ENCODE results near the gene SMU1. TPM values are rescaled to one million over a fixed set of nuclear protein-coding genes. Genes with fewer than 3 reads are reported as not detected.
A peak's percentile ranks its signal among the peaks of the same experiment; 100 is the strongest.

Gene SMU1
- total RNA-seq, 1 experiment from 2014 or later, result 23.2 TPM

DNA sequence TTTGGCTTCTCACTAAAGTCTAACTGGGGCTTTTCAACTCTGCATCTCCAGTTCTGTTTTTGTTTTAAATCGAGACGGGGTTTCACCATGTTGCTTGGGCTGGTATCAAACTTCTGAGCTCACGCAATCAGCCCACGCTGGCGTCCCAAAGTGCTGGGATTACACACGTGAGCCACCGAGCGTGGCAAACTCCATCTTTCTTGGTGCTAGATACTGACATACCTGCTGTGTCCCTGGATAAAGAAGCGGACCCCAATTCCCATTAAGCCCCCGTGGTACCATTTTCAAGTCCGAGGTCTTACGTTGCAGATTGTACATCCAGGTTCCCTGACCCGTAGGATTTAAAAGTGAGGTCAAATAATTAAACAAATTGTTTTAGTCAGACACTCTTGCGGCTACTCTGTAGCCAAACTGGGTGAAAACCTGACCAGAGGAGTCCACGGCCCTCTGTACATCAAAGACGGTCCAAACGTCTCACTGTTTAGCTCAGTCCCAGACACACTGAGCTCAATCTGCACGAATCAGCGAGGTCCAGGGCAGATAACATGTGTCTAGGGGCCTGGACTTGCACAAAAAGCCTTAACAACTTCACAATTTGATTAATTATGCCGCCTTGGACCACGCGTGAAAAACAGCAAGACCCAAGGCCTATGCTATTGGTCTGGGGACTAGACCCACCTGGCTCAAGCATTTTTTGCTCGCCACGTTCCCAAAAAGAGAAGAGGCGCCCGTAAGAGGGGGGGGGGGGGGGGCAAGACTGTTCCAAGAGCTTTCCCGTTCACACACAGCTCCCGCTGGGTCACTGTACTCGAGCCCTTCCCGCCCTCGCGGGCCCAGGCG, 52.1 kb downstream of the SMU1 start:
- H3K4me3 Mint-ChIP-seq, result peak overlapping the region; percentile 93
- peak; percentile 7 for ATAC-seq
- peaks cover 32% of the 10 kb centered on the region for H3K4me1 Mint-ChIP-seq
- no peak for TF ChIP-seq ZNF396 (CRISPR knock-in tag; IDR thresholded peaks at IDR 0.05; ENCODE audit: borderline replicate concordance)
- TF ChIP-seq, protein P1, sequence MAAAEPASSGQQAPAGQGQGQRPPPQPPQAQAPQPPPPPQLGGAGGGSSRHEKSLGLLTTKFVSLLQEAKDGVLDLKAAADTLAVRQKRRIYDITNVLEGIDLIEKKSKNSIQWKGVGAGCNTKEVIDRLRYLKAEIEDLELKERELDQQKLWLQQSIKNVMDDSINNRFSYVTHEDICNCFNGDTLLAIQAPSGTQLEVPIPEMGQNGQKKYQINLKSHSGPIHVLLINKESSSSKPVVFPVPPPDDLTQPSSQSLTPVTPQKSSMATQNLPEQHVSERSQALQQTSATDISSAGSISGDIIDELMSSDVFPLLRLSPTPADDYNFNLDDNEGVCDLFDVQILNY (CRISPR knock-in tag; IDR thresholded peaks at IDR 0.05), result no peak
- no peak for TF ChIP-seq ZNF671 (CRISPR knock-in tag; IDR thresholded peaks at IDR 0.05)
- TF ChIP-seq RORB (CRISPR knock-in tag; IDR thresholded peaks at IDR 0.05), result no peak
- TF ChIP-seq, protein P2, sequence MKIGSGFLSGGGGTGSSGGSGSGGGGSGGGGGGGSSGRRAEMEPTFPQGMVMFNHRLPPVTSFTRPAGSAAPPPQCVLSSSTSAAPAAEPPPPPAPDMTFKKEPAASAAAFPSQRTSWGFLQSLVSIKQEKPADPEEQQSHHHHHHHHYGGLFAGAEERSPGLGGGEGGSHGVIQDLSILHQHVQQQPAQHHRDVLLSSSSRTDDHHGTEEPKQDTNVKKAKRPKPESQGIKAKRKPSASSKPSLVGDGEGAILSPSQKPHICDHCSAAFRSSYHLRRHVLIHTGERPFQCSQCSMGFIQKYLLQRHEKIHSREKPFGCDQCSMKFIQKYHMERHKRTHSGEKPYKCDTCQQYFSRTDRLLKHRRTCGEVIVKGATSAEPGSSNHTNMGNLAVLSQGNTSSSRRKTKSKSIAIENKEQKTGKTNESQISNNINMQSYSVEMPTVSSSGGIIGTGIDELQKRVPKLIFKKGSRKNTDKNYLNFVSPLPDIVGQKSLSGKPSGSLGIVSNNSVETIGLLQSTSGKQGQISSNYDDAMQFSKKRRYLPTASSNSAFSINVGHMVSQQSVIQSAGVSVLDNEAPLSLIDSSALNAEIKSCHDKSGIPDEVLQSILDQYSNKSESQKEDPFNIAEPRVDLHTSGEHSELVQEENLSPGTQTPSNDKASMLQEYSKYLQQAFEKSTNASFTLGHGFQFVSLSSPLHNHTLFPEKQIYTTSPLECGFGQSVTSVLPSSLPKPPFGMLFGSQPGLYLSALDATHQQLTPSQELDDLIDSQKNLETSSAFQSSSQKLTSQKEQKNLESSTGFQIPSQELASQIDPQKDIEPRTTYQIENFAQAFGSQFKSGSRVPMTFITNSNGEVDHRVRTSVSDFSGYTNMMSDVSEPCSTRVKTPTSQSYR (CRISPR knock-in tag; IDR thresholded peaks at IDR 0.05), result no peak
- H3K27ac Mint-ChIP-seq, result peak overlapping the region; percentile 85
- no peak for DNase-seq (ENCODE audit: low spot score)
- no peaks in the 10 kb centered on the region for H3K27me3 Mint-ChIP-seq (ENCODE audit: low read depth)
- ChIA-PET CTCF (interaction anchor here (0.6 to 1.3 kb wide), 4 partner anchors 10 to 646 kb away, joined by 3 to 5 read pairs (median 4); no protein-coding TSS in a partner anchor), POLR2A (interaction anchor here (0.6 to 2.3 kb wide), 22 partner anchors 8 to 421 kb away, joined by 3 to 11 read pairs (median 4); partner anchors contain the start of genes NFX1 and SMU1)
- peaks cover 38% of the 10 kb centered on the region for H3K36me3 Mint-ChIP-seq
- H3K9me3 Mint-ChIP-seq, result no peaks in the 10 kb centered on the region

DNA sequence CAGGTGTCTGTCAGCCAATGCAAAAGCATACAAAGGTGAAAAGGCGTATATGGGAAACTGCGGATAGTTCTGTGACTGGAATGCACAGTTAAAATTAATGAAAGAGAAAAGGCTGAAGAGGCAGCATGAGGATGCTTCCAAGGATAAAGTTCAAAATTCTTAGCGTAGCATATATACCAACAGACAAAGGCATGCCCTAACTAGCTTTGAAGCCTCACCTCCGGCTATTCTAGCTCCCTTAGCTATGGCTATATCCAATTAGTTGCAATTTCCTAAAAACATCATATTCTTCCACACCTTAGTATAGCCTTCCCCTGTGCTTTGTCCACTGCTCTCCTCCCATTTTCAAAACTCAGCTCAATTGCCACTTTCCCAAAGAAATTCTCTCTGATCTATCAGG, 52.8 kb downstream of the SMU1 start:
- no peak for DNase-seq (ENCODE audit: low spot score)
- H3K27me3 Mint-ChIP-seq (ENCODE audit: low read depth), result no peaks in the 10 kb centered on the region
- ChIA-PET POLR2A (interaction anchor here (1.4 kb wide), 1 partner anchor 18 kb away, joined by 5 read pairs; no protein-coding TSS in a partner anchor), CTCF (no interaction called here)
- peaks cover 31% of the 10 kb centered on the region for H3K36me3 Mint-ChIP-seq
- H3K4me3 Mint-ChIP-seq, result peak overlapping the region; percentile 93
- H3K4me1 Mint-ChIP-seq, result peaks cover 32% of the 10 kb centered on the region
- H3K27ac Mint-ChIP-seq, result peak overlapping the region; percentile 85
- H3K9me3 Mint-ChIP-seq, result no peaks in the 10 kb centered on the region
- TF ChIP-seq SP1 (CRISPR knock-in tag; conservative IDR thresholded peaks at IDR 0.05), result no peak
- ATAC-seq, result no peak

DNA sequence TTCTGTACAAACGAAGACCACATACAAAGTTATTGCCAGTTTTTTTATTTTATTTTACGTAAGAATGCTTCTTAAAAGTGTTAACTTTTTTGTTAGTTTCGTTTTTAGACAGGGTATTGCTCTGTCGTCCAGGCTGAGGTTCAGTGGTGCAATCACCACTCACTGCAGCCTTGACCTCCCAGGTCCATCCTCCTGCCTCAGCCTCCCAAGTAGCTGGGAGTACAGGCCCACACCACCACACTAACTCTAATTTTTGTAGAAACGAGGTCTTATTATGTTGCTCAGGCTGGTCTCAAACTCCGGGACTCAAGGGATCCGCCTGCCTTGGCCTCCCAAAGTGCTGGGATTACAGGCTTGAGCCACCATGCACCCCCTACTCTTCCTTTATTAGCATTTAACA, 53.7 kb downstream of the SMU1 start:
- CTCF ChIA-PET, result no interaction called here
- ATAC-seq (no peak), DNase-seq (ENCODE audit: low spot score) (no peak)
- H3K27ac Mint-ChIP-seq, result peak overlapping the region; percentile 49; the same call in 1 of the 2 replicates
- H3K4me3 Mint-ChIP-seq, result 0 out of 2 replicates have a peak overlapping the region, but pooled peaks have one; percentile 20
- POLR2A ChIA-PET, result no interaction called here
- H3K4me1 Mint-ChIP-seq, result peaks cover 32% of the 10 kb centered on the region
- no peaks in the 10 kb centered on the region for H3K27me3 Mint-ChIP-seq (ENCODE audit: low read depth)
- TF ChIP-seq EMX1 (CRISPR knock-in tag; IDR thresholded peaks at IDR 0.05) (no peak), ATF1 (CRISPR knock-in tag; IDR thresholded peaks at IDR 0.05) (no peak), SMAD4 (CRISPR knock-in tag; IDR thresholded peaks at IDR 0.05) (no peak), ZNF416 (CRISPR knock-in tag; IDR thresholded peaks at IDR 0.05) (no peak), ZNF263 (CRISPR knock-in tag; IDR thresholded peaks at IDR 0.05; ENCODE audit: low read depth) (no peak), GABPB1 (CRISPR knock-in tag; IDR thresholded peaks at IDR 0.05) (no peak), TP53 (CRISPR knock-in tag; IDR thresholded peaks at IDR 0.05) (no peak), NR1H2 (CRISPR knock-in tag; IDR thresholded peaks at IDR 0.05) (no peak), TEAD4 (CRISPR knock-in tag; IDR thresholded peaks at IDR 0.05) (no peak), HMGA2 (CRISPR knock-in tag; IDR thresholded peaks at IDR 0.05) (no peak), CBFB (CRISPR knock-in tag; IDR thresholded peaks at IDR 0.05; ENCODE audit: low read depth) (no peak), SMAD3 (CRISPR knock-in tag; IDR thresholded peaks at IDR 0.05; ENCODE audit: borderline replicate concordance) (no peak), ZNF138 (CRISPR knock-in tag; conservative IDR thresholded peaks at IDR 0.05) (no peak)
- TF ChIP-seq, protein P3, sequence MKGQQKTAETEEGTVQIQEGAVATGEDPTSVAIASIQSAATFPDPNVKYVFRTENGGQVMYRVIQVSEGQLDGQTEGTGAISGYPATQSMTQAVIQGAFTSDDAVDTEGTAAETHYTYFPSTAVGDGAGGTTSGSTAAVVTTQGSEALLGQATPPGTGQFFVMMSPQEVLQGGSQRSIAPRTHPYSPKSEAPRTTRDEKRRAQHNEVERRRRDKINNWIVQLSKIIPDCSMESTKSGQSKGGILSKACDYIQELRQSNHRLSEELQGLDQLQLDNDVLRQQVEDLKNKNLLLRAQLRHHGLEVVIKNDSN (CRISPR knock-in tag; IDR thresholded peaks at IDR 0.05), result no peak
- TF ChIP-seq, protein P4, sequence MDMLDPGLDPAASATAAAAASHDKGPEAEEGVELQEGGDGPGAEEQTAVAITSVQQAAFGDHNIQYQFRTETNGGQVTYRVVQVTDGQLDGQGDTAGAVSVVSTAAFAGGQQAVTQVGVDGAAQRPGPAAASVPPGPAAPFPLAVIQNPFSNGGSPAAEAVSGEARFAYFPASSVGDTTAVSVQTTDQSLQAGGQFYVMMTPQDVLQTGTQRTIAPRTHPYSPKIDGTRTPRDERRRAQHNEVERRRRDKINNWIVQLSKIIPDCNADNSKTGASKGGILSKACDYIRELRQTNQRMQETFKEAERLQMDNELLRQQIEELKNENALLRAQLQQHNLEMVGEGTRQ (CRISPR knock-in tag; IDR thresholded peaks at IDR 0.05), result no peak
- TF ChIP-seq, protein P5, sequence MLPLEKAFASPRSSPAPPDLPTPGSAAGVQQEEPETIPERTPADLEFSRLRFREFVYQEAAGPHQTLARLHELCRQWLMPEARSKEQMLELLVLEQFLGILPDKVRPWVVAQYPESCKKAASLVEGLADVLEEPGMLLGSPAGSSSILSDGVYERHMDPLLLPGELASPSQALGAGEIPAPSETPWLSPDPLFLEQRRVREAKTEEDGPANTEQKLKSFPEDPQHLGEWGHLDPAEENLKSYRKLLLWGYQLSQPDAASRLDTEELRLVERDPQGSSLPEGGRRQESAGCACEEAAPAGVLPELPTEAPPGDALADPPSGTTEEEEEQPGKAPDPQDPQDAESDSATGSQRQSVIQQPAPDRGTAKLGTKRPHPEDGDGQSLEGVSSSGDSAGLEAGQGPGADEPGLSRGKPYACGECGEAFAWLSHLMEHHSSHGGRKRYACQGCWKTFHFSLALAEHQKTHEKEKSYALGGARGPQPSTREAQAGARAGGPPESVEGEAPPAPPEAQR (CRISPR knock-in tag; IDR thresholded peaks at IDR 0.05), result no peak
- H3K36me3 Mint-ChIP-seq, result peaks cover 23% of the 10 kb centered on the region
- H3K9me3 Mint-ChIP-seq, result no peaks in the 10 kb centered on the region

All from WTC11 (cell line).